Stomach (tissue), 9 donors: Measurements from ENCODE around the gene ANTXR2. TPM values are rescaled to one million over a fixed set of nuclear protein-coding genes. Genes with fewer than 3 reads are reported as not detected.
A peak's percentile ranks its signal among the peaks of the same experiment; 100 is the strongest.

ENCODE experiments used
- DNase-seq, 2 donors: peaks; one replicate each; pipeline versions ENCODE4 v3.0.0 to v3.0.0-alpha.2; 2013 to 2019
- H3K27ac ChIP-seq, 5 donors: fragments of 200-600 bp in 4 of 5; sonication (generic) in 4 of 5; one replicate each; pipeline ENCODE4 v1.5.1; 2013 to 2019; ENCODE audit warnings: mild to moderate bottlenecking in 1 of 5, moderate library complexity in 1 of 5
- H3K27me3 ChIP-seq, 3 donors: fragments of 200-600 bp; sonication (generic); one replicate each; pipeline ENCODE4 v1.5.1; 2017 to 2019; ENCODE audit warnings: mixed run types in 1 of 3
- H3K36me3 ChIP-seq, 4 donors: fragments of 200-600 bp; sonication (generic); 1 replicate in 3 of 4; 2 replicates in 1 of 4; pipeline ENCODE4 v1.5.1; 2016 to 2019
- H3K4me1 ChIP-seq, 4 donors: fragments of 200-600 bp; sonication (generic); one replicate each; pipeline ENCODE4 v1.5.1; 2016 to 2019
- H3K4me3 ChIP-seq, 4 donors: fragments of 200-600 bp; sonication (generic) in 3 of 4; one replicate each; pipeline ENCODE4 v1.5.1; 2016 to 2019; ENCODE audit warnings: mild to moderate bottlenecking in 1 of 4
- H3K9me3 ChIP-seq, 4 donors: fragments of 200-600 bp; sonication (generic); one replicate each; pipeline ENCODE4 v1.5.1; 2016 to 2019
- CTCF ChIP-seq, 7 experiments: fragments of 450-650 bp in 4 of 7; fragments of 200-600 bp in 3 of 7; sonication (generic) in 3 of 7; IDR thresholded peaks; one replicate each; pipeline ENCODE4 v1.5.1; 2016 to 2019; ENCODE audit warnings: antibody characterized with exemption in 7 of 7, control low read depth in 2 of 7, mild to moderate bottlenecking in 1 of 7
- EP300 ChIP-seq: sonication (generic); formaldehyde crosslinking; IDR thresholded peaks from one replicate; pipeline ENCODE4 v1.6.1; 2017; ENCODE audit warnings: antibody characterized with exemption
- POLR2A ChIP-seq, 4 donors: fragments of 450-650 bp; IDR thresholded peaks; one replicate each; pipeline ENCODE4 v1.6.1; 2016; ENCODE audit warnings: antibody characterized with exemption in 4 of 4, control low read depth in 2 of 4, mild to moderate bottlenecking in 1 of 4, moderate library complexity in 1 of 4
- POLR2AphosphoS5 ChIP-seq, 3 donors: sonication (generic); formaldehyde crosslinking; IDR thresholded peaks; one replicate each; pipeline ENCODE4 v1.6.1; 2016; ENCODE audit warnings: antibody characterized with exemption in 3 of 3
- WGBS, 5 donors: extraction: QIAGEN DNeasy Blood & Tissue Kit in 3 of 5; methylation state at CpG; one replicate each; pipeline versions ENCODE4 v1.1.5 to v1.1.7; 2013 to 2018; 5-methylcytosine and 5-hydroxymethylcytosine counted together
- intact Hi-C: fragments of 100-400 bp; cut with DNase I; formaldehyde crosslinking; loops from one replicate; pipeline ENCODE4 v1.15.1; 2023; ENCODE audit warnings: low total_unique reads
- polyA plus RNA-seq, 3 donors: library from polyadenylated mRNA; stranded (reverse); fragments of 200-250 nt; gene quantifications; one replicate each; pipeline ENCODE4 v1.2.3, GENCODE V29; 2013
- total RNA-seq, 5 donors: library from RNA; depleted of rRNA; stranded (reverse); fragments of >200 nt; gene quantifications; one replicate each; pipeline versions ENCODE4 v1.1.0 to v1.2.3, GENCODE V29; 2014 to 2016
- donor health status: healthy with polysubstance abuse.
- donor health status: Bipolar disorder and iron deficiency.
- donor health status: healthy.

The ANTXR2 gene
- total and polyA plus RNA-seq, 8 donors: 8.3 to 116 (median 36.1) TPM

GRCh38 chr4:80054375-80054774 lies 18.7 kb downstream of the ANTXR2 start:
- WGBS, 5 donors: 76 to 83% (median 78%) methylated on average over 4 of the region's 4 CpGs
- no peak for DNase-seq
- Histone ChIP-seq H3K27me3 (no peaks in the 10 kb centered on the region), H3K27ac (peak overlapping the region in 1 of 5 donors; percentile 54), H3K36me3 (peaks cover 3 to 32% (median 29%) of the 10 kb centered on the region in 4 donors), H3K9me3 (no peaks in the 10 kb centered on the region), H3K4me3 (no peak overlapping the region), H3K4me1 (peaks cover 0 to 48% (median 13%) of the 10 kb centered on the region in 4 donors)
- intact Hi-C loops: no loop called here
- TF ChIP-seq POLR2A (IDR thresholded peaks at IDR 0.05) (no peak), POLR2AphosphoS5 (IDR thresholded peaks at IDR 0.05) (no peak), CTCF (IDR thresholded peaks at IDR 0.05) (no peak), EP300 (no peak)

GRCh38 chr4:80053140-80053910 lies 19.7 kb downstream of the ANTXR2 start:
- intact Hi-C loops: no loop called here
- 73 to 87% (median 83%) methylated on average over 1 of the region's 1 CpG for WGBS, 5 donors
- Histone ChIP-seq H3K36me3 (peaks cover 3 to 32% (median 29%) of the 10 kb centered on the region in 4 donors), H3K9me3 (no peaks in the 10 kb centered on the region), H3K27me3 (no peaks in the 10 kb centered on the region), H3K27ac (peak overlapping the region in 2 of 5 donors; percentile 17 to 54), H3K4me1 (peaks cover 0 to 38% (median 8%) of the 10 kb centered on the region in 4 donors), H3K4me3 (no peak overlapping the region)
- DNase-seq: no peak
- TF ChIP-seq CTCF (IDR thresholded peaks at IDR 0.05) (no peak), POLR2AphosphoS5 (IDR thresholded peaks at IDR 0.05) (no peak), POLR2A (IDR thresholded peaks at IDR 0.05) (no peak), EP300 (no peak)

GRCh38 chr4:80049813-80050534 lies 23.1 kb downstream of the ANTXR2 start:
- no peak for DNase-seq
- no peaks in the 10 kb centered on the region for H3K9me3 ChIP-seq
- H3K4me3 ChIP-seq: no peak overlapping the region
- intact Hi-C loops: no loop called here
- 77 to 96% (median 79%) methylated on average over 7 of the region's 7 CpGs for WGBS, 5 donors
- H3K4me1 ChIP-seq: peaks cover 0 to 36% (median 7%) of the 10 kb centered on the region in 4 donors
- TF ChIP-seq EP300: no peak
- no peak for TF ChIP-seq POLR2AphosphoS5 (IDR thresholded peaks at IDR 0.05)
- no peak for TF ChIP-seq POLR2A (IDR thresholded peaks at IDR 0.05)
- TF ChIP-seq CTCF (IDR thresholded peaks at IDR 0.05): no peak
- H3K27me3 ChIP-seq: no peaks in the 10 kb centered on the region
- peaks cover under 1 to 32% (median 24%) of the 10 kb centered on the region in 4 donors for H3K36me3 ChIP-seq
- H3K27ac ChIP-seq: peak overlapping the region in 3 of 5 donors; percentile 18 to 55 (median 29)

GRCh38 chr4:80049402-80049801 lies 23.6 kb downstream of the ANTXR2 start:
- Histone ChIP-seq H3K4me3 (no peak overlapping the region), H3K27me3 (no peaks in the 10 kb centered on the region), H3K9me3 (no peaks in the 10 kb centered on the region), H3K4me1 (peaks cover 0 to 30% (median 7%) of the 10 kb centered on the region in 4 donors), H3K36me3 (peaks cover 0 to 30% (median 22%) of the 10 kb centered on the region in 4 donors), H3K27ac (peak overlapping the region in 2 of 5 donors; percentile 29 to 55)
- no peak for DNase-seq
- no peak for TF ChIP-seq CTCF (IDR thresholded peaks at IDR 0.05)
- intact Hi-C loops: no loop called here
